Fibroblast of lung (primary cell): ENCODE data around the gene TMEM132D. TPM values are rescaled to one million over a fixed set of nuclear protein-coding genes. Genes with fewer than 3 reads are reported as not detected.
A peak's percentile ranks its signal among the peaks of the same experiment; 100 is the strongest.

Source experiments
- DNase-seq, 2 donors: peaks; one replicate each; pipeline versions ENCODE4 v3.0.0 to v3.0.0-alpha.2; 2010; ENCODE audit warnings: low read depth in 2 of 2
- H2AFZ ChIP-seq: 2 replicates; pipeline ENCODE4 v1.5.1; 2012; ENCODE audit warnings: low read length, control low read depth, inconsistent platforms
- H3K27ac ChIP-seq: 2 replicates; pipeline ENCODE4 v1.5.1; 2011; ENCODE audit warnings: low read length, control low read depth; ENCODE audit not compliant: insufficient read depth
- H3K27me3 ChIP-seq: 2 replicates; pipeline ENCODE4 v1.5.1; 2011; ENCODE audit warnings: mild to moderate bottlenecking, low read length; ENCODE audit not compliant: control insufficient read depth, insufficient read depth
- H3K36me3 ChIP-seq: 2 replicates; pipeline ENCODE4 v1.5.1; 2011; ENCODE audit warnings: low read length; ENCODE audit not compliant: control insufficient read depth, insufficient read depth
- H3K4me1 ChIP-seq: 2 replicates; pipeline ENCODE4 v1.5.1; 2011; ENCODE audit warnings: low read length; ENCODE audit not compliant: control insufficient read depth, insufficient read depth; ENCODE audit errors: extremely low read depth
- H3K4me2 ChIP-seq: 2 replicates; pipeline ENCODE4 v1.5.1; 2011; ENCODE audit warnings: low read length, control low read depth; ENCODE audit not compliant: insufficient read depth; ENCODE audit errors: extremely low read depth
- H3K4me3 ChIP-seq, 4 experiments: fragments of 200-600 bp in 1 of 4; sonication (generic) in 1 of 4; replicated peaks in 1 of 4; 2 replicates each; pipeline ENCODE4 v1.5.1; 2011 to 2016; ENCODE audit warnings: low read length in 4 of 4, low read depth in 3 of 4, mild to moderate bottlenecking in 3 of 4, control low read depth in 2 of 4, inconsistent platforms in 1 of 4, mixed read lengths in 1 of 4; ENCODE audit not compliant: insufficient read depth in 1 of 4; ENCODE audit errors: control extremely low read depth in 1 of 4
- H3K79me2 ChIP-seq: 2 replicates; pipeline ENCODE4 v1.5.1; 2012; ENCODE audit warnings: mild to moderate bottlenecking, low read length, inconsistent platforms; ENCODE audit not compliant: control insufficient read depth, insufficient read depth
- H3K9ac ChIP-seq: 2 replicates; pipeline ENCODE4 v1.5.1; 2011; ENCODE audit warnings: mild to moderate bottlenecking, low read length, control low read depth; ENCODE audit not compliant: insufficient read depth
- H3K9me3 ChIP-seq: 2 replicates; pipeline ENCODE4 v1.5.1; 2012; ENCODE audit warnings: low read depth, low read length; ENCODE audit not compliant: control insufficient read depth, insufficient read depth
- H4K20me1 ChIP-seq: 2 replicates; pipeline ENCODE4 v1.5.1; 2011; ENCODE audit warnings: low read length; ENCODE audit not compliant: control insufficient read depth, insufficient read depth; ENCODE audit errors: extremely low read depth
- EZH2 ChIP-seq: IDR thresholded peaks from 2 replicates; pipeline ENCODE4 v1.5.1; 2012; ENCODE audit warnings: low read length, control low read depth, mild to moderate bottlenecking; ENCODE audit errors: missing control alignments
- polyA plus RNA-seq, 2 donors: library from polyadenylated mRNA; depleted of rRNA in 1 of 2; stranded (reverse) in 1 of 2; unstranded in 1 of 2; fragments of >200 nt; gene quantifications; 2 replicates each; pipeline ENCODE4 v1.2.1, GENCODE V29; 2011 to 2012; ENCODE audit warnings: missing spikeins in 1 of 2
- total RNA-seq: library from RNA; depleted of rRNA; stranded (reverse); fragments of >200 nt; gene quantifications from 2 replicates; pipeline ENCODE4 v1.2.1, GENCODE V29; 2014
- TF ChIP-seq, protein P1 (sequence below), 2 donors: IDR thresholded peaks in 1 of 2; conservative IDR thresholded peaks in 1 of 2; 1 replicate in 1 of 2; 2 replicates in 1 of 2; pipeline ENCODE4 v1.5.1; 2011 to 2012; ENCODE audit warnings: low read length in 2 of 2, control low read depth in 1 of 2, inconsistent platforms in 1 of 2, low read depth in 1 of 2, mild to moderate bottlenecking in 1 of 2

Gene TMEM132D
- total and polyA plus RNA-seq, 2 donors (not counting 1 experiment from before 2014, with no cell fraction given), result not detected

GRCh38 chr12:129202109-129202814 lies 701.6 kb downstream of the TMEM132D start:
- Histone ChIP-seq H3K27ac (no peak overlapping the region), H2AFZ (no peak overlapping the region), H3K9ac (no peak overlapping the region), H3K4me1 (no peaks in the 10 kb centered on the region), H3K4me2 (no peak overlapping the region), H3K27me3 (no peaks in the 10 kb centered on the region), H3K4me3 (no peak overlapping the region), H4K20me1 (no peaks in the 10 kb centered on the region), H3K79me2 (no peaks in the 10 kb centered on the region), H3K9me3 (no peaks in the 10 kb centered on the region), H3K36me3 (no peaks in the 10 kb centered on the region)
- DNase-seq, result peak in 1 of 2 donors; percentile 23
- TF ChIP-seq EZH2, result no peak

DNA sequence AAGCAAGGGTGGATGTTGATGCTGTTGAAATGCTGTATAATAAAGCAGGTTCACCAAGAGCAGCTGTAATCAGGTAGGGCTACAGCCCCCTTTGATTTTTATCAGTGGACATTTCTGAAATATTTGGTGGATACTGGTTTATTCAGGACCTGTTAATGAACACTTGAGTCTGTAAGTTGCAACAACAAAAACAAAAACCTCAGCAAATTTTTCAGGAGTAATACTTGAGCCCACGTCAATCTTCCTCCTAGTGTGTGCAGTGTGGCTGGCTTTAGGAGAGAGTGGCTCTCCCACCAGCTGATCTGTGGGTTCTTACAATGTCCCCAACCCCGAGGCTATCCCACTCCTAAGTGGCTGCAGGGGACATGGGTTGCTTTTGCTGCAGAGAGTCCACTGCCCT lies 702.8 kb downstream of the TMEM132D start:
- no peak overlapping the region for H2AFZ ChIP-seq
- no peak for DNase-seq
- H3K4me1 ChIP-seq, result no peaks in the 10 kb centered on the region
- no peaks in the 10 kb centered on the region for H4K20me1 ChIP-seq
- no peaks in the 10 kb centered on the region for H3K79me2 ChIP-seq
- H3K27ac ChIP-seq, result no peak overlapping the region
- no peak for TF ChIP-seq EZH2
- TF ChIP-seq, protein P1, sequence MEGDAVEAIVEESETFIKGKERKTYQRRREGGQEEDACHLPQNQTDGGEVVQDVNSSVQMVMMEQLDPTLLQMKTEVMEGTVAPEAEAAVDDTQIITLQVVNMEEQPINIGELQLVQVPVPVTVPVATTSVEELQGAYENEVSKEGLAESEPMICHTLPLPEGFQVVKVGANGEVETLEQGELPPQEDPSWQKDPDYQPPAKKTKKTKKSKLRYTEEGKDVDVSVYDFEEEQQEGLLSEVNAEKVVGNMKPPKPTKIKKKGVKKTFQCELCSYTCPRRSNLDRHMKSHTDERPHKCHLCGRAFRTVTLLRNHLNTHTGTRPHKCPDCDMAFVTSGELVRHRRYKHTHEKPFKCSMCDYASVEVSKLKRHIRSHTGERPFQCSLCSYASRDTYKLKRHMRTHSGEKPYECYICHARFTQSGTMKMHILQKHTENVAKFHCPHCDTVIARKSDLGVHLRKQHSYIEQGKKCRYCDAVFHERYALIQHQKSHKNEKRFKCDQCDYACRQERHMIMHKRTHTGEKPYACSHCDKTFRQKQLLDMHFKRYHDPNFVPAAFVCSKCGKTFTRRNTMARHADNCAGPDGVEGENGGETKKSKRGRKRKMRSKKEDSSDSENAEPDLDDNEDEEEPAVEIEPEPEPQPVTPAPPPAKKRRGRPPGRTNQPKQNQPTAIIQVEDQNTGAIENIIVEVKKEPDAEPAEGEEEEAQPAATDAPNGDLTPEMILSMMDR (conservative IDR thresholded peaks at IDR 0.05 in 1 of 2, IDR thresholded peaks at IDR 0.05 in 1 of 2; ENCODE audit: low read depth in 1 of 2, low read length in 2 of 2), result no peak
- no peak overlapping the region for H3K4me2 ChIP-seq
- H3K4me3 ChIP-seq, result no peak overlapping the region
- H3K27me3 ChIP-seq, result no peaks in the 10 kb centered on the region
- no peak overlapping the region for H3K9ac ChIP-seq
- no peaks in the 10 kb centered on the region for H3K9me3 ChIP-seq
- no peaks in the 10 kb centered on the region for H3K36me3 ChIP-seq

- H3K27me3 ChIP-seq, result no peaks in the 10 kb centered on the region
- H3K27ac ChIP-seq, result no peak overlapping the region
- H3K79me2 ChIP-seq, result no peaks in the 10 kb centered on the region
- no peak overlapping the region for H2AFZ ChIP-seq
- H4K20me1 ChIP-seq, result no peaks in the 10 kb centered on the region
- no peak overlapping the region for H3K4me3 ChIP-seq
- H3K36me3 ChIP-seq, result no peaks in the 10 kb centered on the region
- no peak overlapping the region for H3K4me2 ChIP-seq
- H3K9me3 ChIP-seq, result no peaks in the 10 kb centered on the region
- H3K9ac ChIP-seq, result no peak overlapping the region
- DNase-seq, result no peak
- H3K4me1 ChIP-seq, result no peaks in the 10 kb centered on the region
- TF ChIP-seq, protein P1 (conservative IDR thresholded peaks at IDR 0.05 in 1 of 2, IDR thresholded peaks at IDR 0.05 in 1 of 2; ENCODE audit: low read depth in 1 of 2, low read length in 2 of 2), result no peak
- no peak for TF ChIP-seq EZH2
Observed at GRCh38 chr12:129200576-129200975, 703.2 kb downstream of the TMEM132D start.
